HEK293 (cell line): Measurements from ENCODE around the gene DPEP2.

Experiments used
- AEBP2 ChIP-seq: fragments of 450-650 bp; formaldehyde crosslinking; IDR thresholded peaks from 2 replicates; pipeline ENCODE4 v1.5.1; 2016; ENCODE audit warnings: missing biosample characterization, missing genetic modification characterization, borderline replicate concordance
- KLF1 ChIP-seq: fragments of 450-650 bp; formaldehyde crosslinking; IDR thresholded peaks from 2 replicates; pipeline ENCODE4 v1.5.1; 2016; ENCODE audit warnings: missing biosample characterization, missing genetic modification characterization
- KLF17 ChIP-seq: fragments of 450-650 bp; formaldehyde crosslinking; IDR thresholded peaks from 2 replicates; pipeline ENCODE4 v1.5.1; 2016; ENCODE audit warnings: missing biosample characterization, missing genetic modification characterization
- OSR2 ChIP-seq: fragments of 450-650 bp; formaldehyde crosslinking; IDR thresholded peaks from 2 replicates; pipeline ENCODE4 v1.5.1; 2016; ENCODE audit warnings: missing biosample characterization, missing genetic modification characterization
- SP2 ChIP-seq: fragments of 450-650 bp; formaldehyde crosslinking; IDR thresholded peaks from 2 replicates; pipeline ENCODE4 v1.5.1; 2016; ENCODE audit warnings: missing biosample characterization, missing genetic modification characterization
- SP7 ChIP-seq: fragments of 450-650 bp; formaldehyde crosslinking; IDR thresholded peaks from 2 replicates; pipeline ENCODE4 v1.5.1; 2016; ENCODE audit warnings: missing biosample characterization, missing genetic modification characterization
- ZBTB17 ChIP-seq: fragments of 450-650 bp; formaldehyde crosslinking; IDR thresholded peaks from 2 replicates; pipeline ENCODE4 v1.5.1; 2016; ENCODE audit warnings: missing biosample characterization, missing genetic modification characterization
- ZBTB20 ChIP-seq: fragments of 450-650 bp; formaldehyde crosslinking; IDR thresholded peaks from 2 replicates; pipeline ENCODE4 v1.5.1; 2016; ENCODE audit warnings: missing biosample characterization, missing genetic modification characterization
- ZBTB26 ChIP-seq: fragments of 450-650 bp; formaldehyde crosslinking; optimal IDR thresholded peaks from 2 replicates; pipeline ENCODE3; 2016; ENCODE audit warnings: missing biosample characterization, mild to moderate bottlenecking, missing genetic modification characterization
- ZBTB6 ChIP-seq: fragments of 450-650 bp; formaldehyde crosslinking; IDR thresholded peaks from 2 replicates; pipeline ENCODE4 v1.5.1; 2017; ENCODE audit warnings: missing biosample characterization, missing genetic modification characterization
- ZBTB8A ChIP-seq: fragments of 450-650 bp; formaldehyde crosslinking; IDR thresholded peaks from 2 replicates; pipeline ENCODE4 v1.5.1; 2016; ENCODE audit warnings: missing biosample characterization, missing genetic modification characterization
- ZEB2 ChIP-seq: fragments of 450-650 bp; formaldehyde crosslinking; IDR thresholded peaks from 2 replicates; pipeline ENCODE4 v1.5.1; 2016; ENCODE audit warnings: missing biosample characterization, missing genetic modification characterization
- ZNF121 ChIP-seq: fragments of 450-650 bp; formaldehyde crosslinking; IDR thresholded peaks from 2 replicates; pipeline ENCODE4 v1.5.1; 2016; ENCODE audit warnings: missing biosample characterization, missing genetic modification characterization
- ZNF175 ChIP-seq: fragments of 450-650 bp; formaldehyde crosslinking; IDR thresholded peaks from 2 replicates; pipeline ENCODE4 v1.5.1; 2016; ENCODE audit warnings: missing biosample characterization, missing genetic modification characterization
- ZNF416 ChIP-seq: fragments of 450-650 bp; formaldehyde crosslinking; IDR thresholded peaks from 2 replicates; pipeline ENCODE4 v1.5.1; 2016; ENCODE audit warnings: missing biosample characterization, missing genetic modification characterization
- ZNF423 ChIP-seq: fragments of 450-650 bp; formaldehyde crosslinking; IDR thresholded peaks from 2 replicates; pipeline ENCODE4 v1.5.1; 2016; ENCODE audit warnings: missing biosample characterization, missing genetic modification characterization
- ZNF510 ChIP-seq: fragments of 450-650 bp; formaldehyde crosslinking; IDR thresholded peaks from 2 replicates; pipeline ENCODE4 v1.5.1; 2018; ENCODE audit warnings: mild to moderate bottlenecking, missing genetic modification characterization, missing biosample characterization; ENCODE audit not compliant: insufficient replicate concordance
- ZNF513 ChIP-seq: fragments of 450-650 bp; IDR thresholded peaks from 2 replicates; pipeline ENCODE4 v1.5.1; 2018; ENCODE audit warnings: missing biosample characterization, missing genetic modification characterization
- ZNF529 ChIP-seq: fragments of 450-650 bp; formaldehyde crosslinking; IDR thresholded peaks from 2 replicates; pipeline ENCODE4 v1.5.1; 2017; ENCODE audit warnings: missing genetic modification characterization, missing biosample characterization; ENCODE audit not compliant: insufficient replicate concordance
- ZNF548 ChIP-seq: fragments of 450-650 bp; formaldehyde crosslinking; IDR thresholded peaks from 2 replicates; pipeline ENCODE4 v1.5.1; 2016; ENCODE audit warnings: missing biosample characterization, missing genetic modification characterization
- ZNF555 ChIP-seq: fragments of 450-650 bp; formaldehyde crosslinking; conservative IDR thresholded peaks from 2 replicates; pipeline ENCODE4 v1.5.1; 2017; ENCODE audit warnings: missing biosample characterization, mild to moderate bottlenecking, missing genetic modification characterization, inconsistent platforms
- ZNF596 ChIP-seq: fragments of 450-650 bp; IDR thresholded peaks from 2 replicates; pipeline ENCODE4 v1.5.0; 2018; ENCODE audit warnings: missing biosample characterization, mild to moderate bottlenecking, missing genetic modification characterization, moderate library complexity
- ZNF654 ChIP-seq: fragments of 450-650 bp; formaldehyde crosslinking; IDR thresholded peaks from 2 replicates; pipeline ENCODE4 v1.5.1; 2016; ENCODE audit warnings: low read depth, missing biosample characterization, missing genetic modification characterization
- ZNF660 ChIP-seq: fragments of 450-650 bp; IDR thresholded peaks from 2 replicates; pipeline ENCODE4 v1.5.1; 2018; ENCODE audit warnings: missing biosample characterization, mild to moderate bottlenecking, missing genetic modification characterization
- ZNF692 ChIP-seq: fragments of 450-650 bp; formaldehyde crosslinking; IDR thresholded peaks from 2 replicates; pipeline ENCODE4 v1.5.1; 2016; ENCODE audit warnings: missing biosample characterization, missing genetic modification characterization
- ZNF76 ChIP-seq: fragments of 450-650 bp; formaldehyde crosslinking; IDR thresholded peaks from 2 replicates; pipeline ENCODE4; 2016; ENCODE audit warnings: low read depth, missing biosample characterization, missing genetic modification characterization, borderline replicate concordance
- ZNF776 ChIP-seq: fragments of 450-650 bp; formaldehyde crosslinking; IDR thresholded peaks from 2 replicates; pipeline ENCODE4 v1.5.0; 2017; ENCODE audit warnings: missing biosample characterization, missing genetic modification characterization, borderline replicate concordance
- ZNF843 ChIP-seq: fragments of 450-650 bp; formaldehyde crosslinking; IDR thresholded peaks from 2 replicates; pipeline ENCODE4 v1.5.1; 2016; ENCODE audit warnings: missing biosample characterization, missing genetic modification characterization
- ZSCAN4 ChIP-seq: fragments of 450-650 bp; formaldehyde crosslinking; IDR thresholded peaks from 2 replicates; pipeline ENCODE4 v1.5.1; 2017; ENCODE audit warnings: missing biosample characterization, missing genetic modification characterization
- ZXDB ChIP-seq: fragments of 450-650 bp; formaldehyde crosslinking; IDR thresholded peaks from 2 replicates; pipeline ENCODE4 v1.5.1; 2016; ENCODE audit warnings: missing biosample characterization, missing genetic modification characterization

DPEP2 gene

GRCh38 chr16:67993207-67994039, 5.9 kb downstream of the DPEP2 start (continued):
- TF ChIP-seq ZNF654 (tag by site-specific recombination) (peak; percentile 30; the same call in 1 of the 2 replicates), ZNF555 (no peak), ZNF121 (no peak), ZBTB6 (tag by site-specific recombination) (0 out of 2 replicates have a peak, but pooled peaks have one; percentile 38), ZNF423 (tag by site-specific recombination) (peak; percentile 80), ZNF548 (tag by site-specific recombination) (no peak), ZNF529 (tag by site-specific recombination) (no peak), ZNF76 (peak; percentile 25; the same call in 1 of the 2 replicates), ZSCAN4 (tag by site-specific recombination) (no peak), ZEB2 (tag by site-specific recombination) (0 out of 2 replicates have a peak, but pooled peaks have one; percentile 41), SP2 (tag by site-specific recombination) (peak; percentile 65), ZNF596 (tag by site-specific recombination) (peak; percentile 48; the same call in 1 of the 2 replicates), AEBP2 (tag by site-specific recombination) (no peak), ZNF692 (peak; percentile 60), ZNF513 (tag by site-specific recombination) (no peak), ZNF510 (no peak), SP7 (tag by site-specific recombination) (peak; percentile 63), ZNF843 (tag by site-specific recombination) (0 out of 2 replicates have a peak, but pooled peaks have one; percentile 52), KLF1 (peak; percentile 90), ZNF175 (tag by site-specific recombination) (no peak), ZXDB (tag by site-specific recombination) (peak; percentile 67; the same call in 1 of the 2 replicates), ZBTB26 (tag by site-specific recombination) (peak; percentile 55), ZBTB8A (peak; percentile 92), ZNF416 (tag by site-specific recombination) (no peak), ZBTB20 (peak; percentile 15; the same call in 1 of the 2 replicates), KLF17 (tag by site-specific recombination) (peak; percentile 40; the same call in 1 of the 2 replicates), ZBTB17 (0 out of 2 replicates have a peak, but pooled peaks have one; percentile 32), OSR2 (tag by site-specific recombination) (no peak), ZNF776 (tag by site-specific recombination) (no peak), ZNF660 (tag by site-specific recombination) (peak; percentile 64; the same call in 1 of the 2 replicates)
